ENCODE data around the gene DLG5. TPM values are rescaled to one million over a fixed set of nuclear protein-coding genes. Genes with fewer than 3 reads are reported as not detected.

DLG5 gene
- total and polyA plus RNA-seq, 4 donors = 6.6 to 33.2 (median 15.8) TPM

- WGBS, 2 donors = 94 to 96% methylated on average over 15 of the region's 15 CpGs
- no peak overlapping the region for H3K9ac ChIP-seq (ENCODE audit: insufficient read depth in 1 of 2, low read length in 2 of 2)
- DNase-seq = no peak
Observed at GRCh38 chr10:77833792-77834191, 92.8 kb downstream of the DLG5 start.

GRCh38 chr10:77833225-77833624 lies 93.3 kb downstream of the DLG5 start:
- ATAC-seq (ENCODE audit: insufficient read depth, low FRiP score) (no peak), DNase-seq (no peak)
- no peak overlapping the region for H3K9ac ChIP-seq (ENCODE audit: insufficient read depth in 1 of 2, low read length in 2 of 2)
- TF ChIP-seq CTCF (IDR thresholded peaks at IDR 0.05; ENCODE audit: control extremely low read depth, extremely low read depth) = no peak
- H3K27me3 ChIP-seq (ENCODE audit: control insufficient read depth in 3 of 3, insufficient read depth in 3 of 3, low read length in 2 of 3) = no peaks in the 10 kb centered on the region
- no peak overlapping the region for H3K4me3 ChIP-seq
- peaks cover 7 to 52% (median 36%) of the 10 kb centered on the region in 4 donors for H3K36me3 ChIP-seq (ENCODE audit: control insufficient read depth in 4 of 4, insufficient read depth in 4 of 4, low read length in 4 of 4)
- peaks cover 0 to 8% (median 0%) of the 10 kb centered on the region in 5 donors for H3K4me1 ChIP-seq (ENCODE audit: control insufficient read depth in 5 of 5, insufficient read depth in 5 of 5, low read length in 5 of 5)
- no peak overlapping the region for H3K27ac ChIP-seq (ENCODE audit: low read depth in 1 of 2, low read length in 1 of 2)
- H3K9me3 ChIP-seq (ENCODE audit: control insufficient read depth in 4 of 4, insufficient read depth in 3 of 4, low read length in 3 of 4) = no peaks in the 10 kb centered on the region
- WGBS, 2 donors = 93 to 94% methylated on average over 6 of the region's 6 CpGs

More at GRCh38 chr10:77833792-77834191, 92.8 kb downstream of the DLG5 start:
- peaks cover 0 to 8% (median 0%) of the 10 kb centered on the region in 5 donors for H3K4me1 ChIP-seq (ENCODE audit: control insufficient read depth in 5 of 5, insufficient read depth in 5 of 5, low read length in 5 of 5)
- no peak for TF ChIP-seq CTCF (IDR thresholded peaks at IDR 0.05; ENCODE audit: control extremely low read depth, extremely low read depth)
- H3K27me3 ChIP-seq (ENCODE audit: control insufficient read depth in 3 of 3, insufficient read depth in 3 of 3, low read length in 2 of 3) = no peaks in the 10 kb centered on the region
- H3K27ac ChIP-seq (ENCODE audit: low read depth in 1 of 2, low read length in 1 of 2) = no peak overlapping the region
- H3K4me3 ChIP-seq = no peak overlapping the region
- peaks cover 7 to 52% (median 34%) of the 10 kb centered on the region in 4 donors for H3K36me3 ChIP-seq (ENCODE audit: control insufficient read depth in 4 of 4, insufficient read depth in 4 of 4, low read length in 4 of 4)
- H3K9me3 ChIP-seq (ENCODE audit: control insufficient read depth in 4 of 4, insufficient read depth in 3 of 4, low read length in 3 of 4) = no peaks in the 10 kb centered on the region
- ATAC-seq (ENCODE audit: insufficient read depth, low FRiP score) = no peak

- no peak overlapping the region for H3K4me3 ChIP-seq
- no peaks in the 10 kb centered on the region for H3K27me3 ChIP-seq (ENCODE audit: control insufficient read depth in 3 of 3, insufficient read depth in 3 of 3, low read length in 2 of 3)
- ATAC-seq (ENCODE audit: insufficient read depth, low FRiP score) (no peak), DNase-seq (no peak)
- WGBS, 2 donors = 71 to 85% methylated on average over 2 of the region's 2 CpGs
- H3K9me3 ChIP-seq (ENCODE audit: control insufficient read depth in 4 of 4, insufficient read depth in 3 of 4, low read length in 3 of 4) = no peaks in the 10 kb centered on the region
- peaks cover 0 to 8% (median 0%) of the 10 kb centered on the region in 5 donors for H3K4me1 ChIP-seq (ENCODE audit: control insufficient read depth in 5 of 5, insufficient read depth in 5 of 5, low read length in 5 of 5)
- no peak overlapping the region for H3K27ac ChIP-seq (ENCODE audit: low read depth in 1 of 2, low read length in 1 of 2)
- H3K36me3 ChIP-seq (ENCODE audit: control insufficient read depth in 4 of 4, insufficient read depth in 4 of 4, low read length in 4 of 4) = peaks cover 11 to 43% (median 34%) of the 10 kb centered on the region in 4 donors
- no peak overlapping the region for H3K9ac ChIP-seq (ENCODE audit: insufficient read depth in 1 of 2, low read length in 2 of 2)
- no peak for TF ChIP-seq CTCF (IDR thresholded peaks at IDR 0.05; ENCODE audit: control extremely low read depth, extremely low read depth)
Observed at GRCh38 chr10:77832238-77832637, 94.3 kb downstream of the DLG5 start.

- H3K9ac ChIP-seq (ENCODE audit: insufficient read depth in 1 of 2, low read length in 2 of 2) = no peak overlapping the region
- no peak overlapping the region for H3K27ac ChIP-seq (ENCODE audit: low read depth in 1 of 2, low read length in 1 of 2)
- no peak overlapping the region for H3K4me3 ChIP-seq
- H3K4me1 ChIP-seq (ENCODE audit: control insufficient read depth in 5 of 5, insufficient read depth in 5 of 5, low read length in 5 of 5) = no peaks in the 10 kb centered on the region
- ATAC-seq (ENCODE audit: insufficient read depth, low FRiP score) (no peak), DNase-seq (no peak)
- TF ChIP-seq CTCF (IDR thresholded peaks at IDR 0.05; ENCODE audit: control extremely low read depth, extremely low read depth) = no peak
- no peaks in the 10 kb centered on the region for H3K9me3 ChIP-seq (ENCODE audit: control insufficient read depth in 4 of 4, insufficient read depth in 3 of 4, low read length in 3 of 4)
- H3K27me3 ChIP-seq (ENCODE audit: control insufficient read depth in 3 of 3, insufficient read depth in 3 of 3, low read length in 2 of 3) = no peaks in the 10 kb centered on the region
- peaks cover 17 to 44% (median 30%) of the 10 kb centered on the region in 4 donors for H3K36me3 ChIP-seq (ENCODE audit: control insufficient read depth in 4 of 4, insufficient read depth in 4 of 4, low read length in 4 of 4)
- 94 to 98% methylated on average over 10 of the region's 10 CpGs for WGBS, 2 donors
Observed at GRCh38 chr10:77829356-77829755, 97.2 kb downstream of the DLG5 start.
